Endothelial cell of umbilical vein (primary cell): ENCODE data around the gene PEAR1. TPM values are rescaled to one million over a fixed set of nuclear protein-coding genes. Genes with fewer than 3 reads are reported as not detected.

Experiments
- BruUV-seq: library from RNA; stranded (reverse); fragments of 400-500 nt; replicated peaks from 2 replicates; lab custom pipeline; 2021; lab: Mats Ljungman, UMichigan
- CTCF ChIA-PET: fragments of 300-600, 350-600 bp; sonication (Branson Sonifier 250); formaldehyde crosslinking; loops from one replicate; lab custom pipeline; 2021; ENCODE audit warnings: antibody characterized with exemption, inconsistent platforms; lab: Charles Lee
- POLR2A ChIA-PET: fragments of 300-600, 350-600 bp; sonication (Branson Sonifier 250); formaldehyde crosslinking; loops from one replicate; lab custom pipeline; 2021; ENCODE audit warnings: antibody characterized with exemption, inconsistent platforms; lab: Charles Lee
- DNase-seq: peaks from one replicate; pipeline ENCODE4 v3.0.0-alpha.2; 2011; ENCODE audit warnings: low read depth, low spot score
- FAIRE-seq: peaks from 2 replicates; lab custom pipeline; 2011; peaks lifted over from hg19 to GRCh38; lab: Jason Lieb, UNC
- H2AFZ ChIP-seq: 2 replicates; pipeline ENCODE4 v1.6.0; 2012; ENCODE audit warnings: low read depth, low read length, control low read depth, inconsistent platforms
- H3K27ac ChIP-seq: 2 replicates; pipeline ENCODE4 v1.5.1; 2011; ENCODE audit warnings: low read depth, mild to moderate bottlenecking, control low read depth, low read length, moderate library complexity; ENCODE audit not compliant: insufficient read depth
- H3K27me3 ChIP-seq, 2 experiments: 2 replicates each; pipeline versions ENCODE4 v1.6.0 to v1.6.1; 2011; ENCODE audit warnings: low read length in 2 of 2, mixed read lengths in 1 of 2; ENCODE audit not compliant: control insufficient read depth in 2 of 2, insufficient read depth in 2 of 2
- H3K36me3 ChIP-seq, 2 experiments: 2 replicates in 1 of 2; 3 replicates in 1 of 2; pipeline ENCODE4 v1.5.1; 2011; ENCODE audit warnings: low read length in 2 of 2, mild to moderate bottlenecking in 1 of 2, moderate library complexity in 1 of 2; ENCODE audit not compliant: control insufficient read depth in 2 of 2, insufficient read depth in 2 of 2; ENCODE audit errors: extremely low read depth in 1 of 2
- H3K4me1 ChIP-seq: 3 replicates; pipeline ENCODE4 v1.5.1; 2011; ENCODE audit warnings: mild to moderate bottlenecking, low read length; ENCODE audit not compliant: control insufficient read depth, insufficient read depth; ENCODE audit errors: extremely low read depth
- H3K4me2 ChIP-seq: 2 replicates; pipeline ENCODE4 v1.6.1; 2011; ENCODE audit warnings: low read length, control low read depth, mixed read lengths; ENCODE audit not compliant: insufficient read depth
- H3K4me3 ChIP-seq, 3 experiments: fragments of 200-600 bp in 1 of 3; sonication (generic), shearing (Covaris generic) in 1 of 3; replicated peaks in 1 of 3; 2 replicates each; pipeline ENCODE4 v1.5.1; 2011 to 2016; ENCODE audit warnings: control low read depth in 3 of 3, low read length in 3 of 3, mild to moderate bottlenecking in 2 of 3, inconsistent platforms in 1 of 3, low read depth in 1 of 3, moderate library complexity in 1 of 3; ENCODE audit not compliant: insufficient read depth in 1 of 3
- H3K79me2 ChIP-seq: 2 replicates; pipeline ENCODE4 v1.6.0; 2012; ENCODE audit warnings: low read length, inconsistent platforms; ENCODE audit not compliant: control insufficient read depth, insufficient read depth
- H3K9ac ChIP-seq: replicated peaks from 2 replicates; pipeline ENCODE3; 2011; ENCODE audit warnings: low read length, control low read depth; ENCODE audit not compliant: insufficient read depth; ENCODE audit errors: extremely low read depth
- H3K9me1 ChIP-seq: replicated peaks from 3 replicates; pipeline ENCODE4 v1.6.0; 2011; ENCODE audit warnings: mild to moderate bottlenecking, low read length; ENCODE audit not compliant: control insufficient read depth, insufficient read depth; ENCODE audit errors: extremely low read depth
- H3K9me3 ChIP-seq: replicated peaks from 2 replicates; pipeline ENCODE4 v1.5.1; 2012; ENCODE audit warnings: low read length, inconsistent platforms; ENCODE audit not compliant: control insufficient read depth, insufficient read depth
- H4K20me1 ChIP-seq: replicated peaks from 2 replicates; pipeline ENCODE3; 2011; ENCODE audit warnings: mild to moderate bottlenecking, low read length; ENCODE audit not compliant: control insufficient read depth, insufficient read depth; ENCODE audit errors: extremely low read depth
- CTCF ChIP-seq, 2 donors: IDR thresholded peaks; 1 replicate in 1 of 2; 2 replicates in 1 of 2; pipeline ENCODE4 v1.5.1; 2011; ENCODE audit warnings: low read length in 2 of 2, mild to moderate bottlenecking in 2 of 2, moderate library complexity in 2 of 2, control low read depth in 1 of 2, inconsistent platforms in 1 of 2, low read depth in 1 of 2; ENCODE audit not compliant: insufficient read depth in 1 of 2; ENCODE audit errors: extremely low read depth in 1 of 2
- EZH2 ChIP-seq: IDR thresholded peaks from 2 replicates; pipeline ENCODE4 v1.6.1; 2012; ENCODE audit warnings: borderline replicate concordance, low read depth, mild to moderate bottlenecking, moderate library complexity, low read length, inconsistent platforms; ENCODE audit not compliant: severe bottlenecking
- FOS ChIP-seq: IDR thresholded peaks from 2 replicates; pipeline ENCODE4 v1.6.1; 2011; ENCODE audit warnings: mild to moderate bottlenecking, low read length, moderate library complexity, borderline replicate concordance; ENCODE audit not compliant: insufficient read depth
- GATA2 ChIP-seq: IDR thresholded peaks from 2 replicates; pipeline ENCODE4 v1.7.0; 2011; ENCODE audit warnings: low read depth, mild to moderate bottlenecking, moderate library complexity, mixed read lengths, low read length; ENCODE audit not compliant: insufficient read length, insufficient read depth
- JUN ChIP-seq: IDR thresholded peaks from 2 replicates; pipeline ENCODE4 v1.6.1; 2011; ENCODE audit warnings: borderline replicate concordance, low read depth; ENCODE audit not compliant: insufficient read length, insufficient read depth
- MAX ChIP-seq: IDR thresholded peaks from 2 replicates; pipeline ENCODE4 v1.6.1; 2011; ENCODE audit not compliant: insufficient read depth, insufficient read length
- MYC ChIP-seq: IDR thresholded peaks from one replicate; pipeline ENCODE4 v1.6.1; 2011; ENCODE audit warnings: mild to moderate bottlenecking, low read depth, low read length
- POLR2A ChIP-seq: IDR thresholded peaks from 2 replicates; pipeline ENCODE4 v1.6.1; 2012; ENCODE audit warnings: low read depth, mild to moderate bottlenecking, control low read depth, low read length
- POLR2AphosphoS5 ChIP-seq: IDR thresholded peaks from 2 replicates; pipeline ENCODE4 v1.6.1; 2012; ENCODE audit warnings: low read depth, mild to moderate bottlenecking, control low read depth, low read length, moderate library complexity; ENCODE audit not compliant: insufficient read depth
- dilution Hi-C: fragments of 300-500 bp; cut with MboI; formaldehyde crosslinking; loops from one replicate; pipeline ENCODE4 v1.15.0; 2019; ENCODE audit warnings: low sequenced_read_pairs; ENCODE audit not compliant: extremely low pct_ligation_motif_present
- intact Hi-C: fragments of 100-400 bp; cut with micrococcal nuclease; formaldehyde crosslinking; loops from one replicate; pipeline ENCODE4 v1.10.0; 2022
- polyA plus RNA-seq, 4 experiments: library from polyadenylated mRNA; depleted of rRNA in 3 of 4; stranded (reverse) in 3 of 4; unstranded in 1 of 4; fragments of >200 nt; gene quantifications; 2 replicates each; pipeline versions ENCODE4 v1.2.1 to v1.2.3, GENCODE V29; 2011 to 2012; ENCODE audit warnings: missing spikeins in 1 of 4
- total RNA-seq: library from RNA; stranded (reverse); gene quantifications from 2 replicates; pipeline ENCODE4 v1.2.3, GENCODE V29; 2021

Gene PEAR1
- total and polyA plus RNA-seq, 2 donors (not counting 3 experiments of a cell fraction or from before 2014, with no cell fraction given), result 90.7 to 106 TPM

GRCh38 chr1:156844638-156845037 is 48.9 kb upstream of the PEAR1 start:
- POLR2A ChIA-PET, result no interaction called here
- intact Hi-C loops, result no loop called here

More at GRCh38 chr1:156844638-156845037, 48.9 kb upstream of the PEAR1 start:
- H3K27ac ChIP-seq, result no peak overlapping the region
- CTCF ChIA-PET, result interaction anchor here (1.0 kb wide), 1 partner anchor 15 kb away, joined by 4 read pairs; no protein-coding TSS in a partner anchor
- no peak overlapping the region for H2AFZ ChIP-seq
- TF ChIP-seq EZH2, result no peak
- no peak for TF ChIP-seq MAX
- no peak for TF ChIP-seq MYC
- TF ChIP-seq GATA2, result no peak
- no peak for TF ChIP-seq POLR2AphosphoS5
- TF ChIP-seq POLR2A, result no peak
- no peak for TF ChIP-seq JUN
- TF ChIP-seq FOS, result no peak
- no peak for TF ChIP-seq CTCF (IDR thresholded peaks at IDR 0.05; ENCODE audit: extremely low read depth in 1 of 2, insufficient read depth in 1 of 2, low read depth in 1 of 2, low read length in 2 of 2)
- no peak overlapping the region for H3K9ac ChIP-seq
- no peak overlapping the region for H3K4me3 ChIP-seq
- dilution Hi-C loops, result no loop called here
- BruUV-seq, result no TSS peak
- H3K9me3 ChIP-seq, result no peaks in the 10 kb centered on the region
- H3K4me1 ChIP-seq, result peaks cover 45% of the 10 kb centered on the region
- DNase-seq (no peak), FAIRE-seq (no peak)
- no peaks in the 10 kb centered on the region for H3K9me1 ChIP-seq
- no peaks in the 10 kb centered on the region for H3K79me2 ChIP-seq
- H4K20me1 ChIP-seq, result no peaks in the 10 kb centered on the region
- H3K4me2 ChIP-seq, result no peak overlapping the region
- H3K36me3 ChIP-seq, result no peaks in the 10 kb centered on the region
- H3K27me3 ChIP-seq, result peaks cover 57 to 58% of the 10 kb centered on the region in 2 experiments
